ENCODE data around the gene UBAP2. TPM values are rescaled to one million over a fixed set of nuclear protein-coding genes. Genes with fewer than 3 reads are reported as not detected.

Gene UBAP2
- total and polyA plus RNA-seq, 2 of the 4 experiments (the other 2 are of a cell fraction): 12.9 to 25.5 TPM

DNA sequence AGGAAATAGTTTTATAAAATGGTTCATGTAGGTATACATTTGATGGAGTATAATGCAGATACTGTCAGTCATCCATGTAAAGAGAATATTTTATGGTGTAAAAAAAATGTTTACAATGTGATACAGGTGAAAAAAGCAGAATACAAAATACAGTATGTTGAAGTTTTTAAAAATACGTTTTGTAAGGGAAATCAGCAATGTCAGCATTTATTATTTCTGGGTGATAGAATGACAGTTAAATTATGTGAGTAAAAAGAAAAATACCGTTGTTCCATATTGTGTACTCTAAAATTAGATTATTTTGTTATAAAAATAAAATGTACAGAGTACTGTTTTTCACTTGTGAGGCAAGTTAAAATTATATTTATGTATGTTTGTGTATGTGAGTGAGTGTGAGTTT lies 162.7 kb downstream of the UBAP2 start:
- H2AK5ac ChIP-seq (ENCODE audit: low read depth, low read length): no peak overlapping the region
- no peaks in the 10 kb centered on the region for H3K27me3 ChIP-seq (ENCODE audit: control insufficient read depth, insufficient read depth, low read length)
- in situ Hi-C loops (cut with MboI; ENCODE audit: low sequenced_read_pairs) (no loop called here), dilution Hi-C loops (cut with HindIII; ENCODE audit: low sequenced_read_pairs, unreplicated experiment) (no loop called here), intact Hi-C loops (cut with micrococcal nuclease) (no loop called here)
- peaks cover 4% of the 10 kb centered on the region for H3K36me3 ChIP-seq (ENCODE audit: control insufficient read depth, insufficient read depth, low read length)
- H2AK9ac ChIP-seq (replicated peaks; ENCODE audit: low read depth, low read length, poor library complexity): no peak overlapping the region
- no peak overlapping the region for H3K4me2 ChIP-seq (ENCODE audit: low read depth, low read length)
- H3K9me3 ChIP-seq (ENCODE audit: control insufficient read depth, insufficient read depth, low read length): no peaks in the 10 kb centered on the region
- no peak overlapping the region for H2BK5ac ChIP-seq (ENCODE audit: low read depth, low read length, poor library complexity, severe bottlenecking)
- H4K20me1 ChIP-seq (ENCODE audit: insufficient read depth, low read length): peaks cover 76% of the 10 kb centered on the region
- DNase-seq: no peak
- CTCF ChIA-PET: no interaction called here
- POLR2A ChIA-PET (ENCODE audit: unreplicated experiment): no interaction called here
- TF ChIP-seq MAFK (IDR thresholded peaks at IDR 0.05; ENCODE audit: low read depth, low read length): peak; percentile 98
- no peak for TF ChIP-seq RCOR1 (IDR thresholded peaks at IDR 0.05; ENCODE audit: insufficient replicate concordance, low read length)
- TF ChIP-seq MXI1 (IDR thresholded peaks at IDR 0.05; ENCODE audit: borderline replicate concordance, low read depth, low read length): no peak
- no peak overlapping the region for H3K14ac ChIP-seq (replicated peaks; ENCODE audit: low read depth, low read length)
- H2BK20ac ChIP-seq (ENCODE audit: low read depth, low read length): no peak overlapping the region
- H2BK120ac ChIP-seq (ENCODE audit: low read depth, low read length): no peak overlapping the region
- no peak overlapping the region for H4K5ac ChIP-seq (ENCODE audit: low read depth, low read length)
- no peak overlapping the region for H2BK15ac ChIP-seq (ENCODE audit: low read depth, low read length)
- BruUV-seq (replicated peaks): no TSS peak
- H3K4me1 ChIP-seq (ENCODE audit: control insufficient read depth, insufficient read depth, low read length): peaks cover 5% of the 10 kb centered on the region
- WGBS, 2 experiments (ENCODE audit: extremely low coverage in 2 of 2, insufficient read length in 1 of 2): no CpG with 5 or more reads among the region's 2 CpGs
- H3K4me3 ChIP-seq (ENCODE audit: insufficient read depth, low read depth, low read length): no peak overlapping the region
- no peak overlapping the region for H4K8ac ChIP-seq (ENCODE audit: low read depth in 2 of 2, low read length in 2 of 2)
- H4K91ac ChIP-seq (ENCODE audit: insufficient read depth, low read depth, low read length): no peak overlapping the region
- no peak overlapping the region for H3K9ac ChIP-seq (ENCODE audit: low read depth, low read length)
- no peak overlapping the region for H3K56ac ChIP-seq (ENCODE audit: extremely low read depth, insufficient read depth, low read length)
- H2AFZ ChIP-seq (replicated peaks; ENCODE audit: low read length, poor library complexity): no peak overlapping the region
- peaks cover 2% of the 10 kb centered on the region; the same call in 1 of the 2 replicates for H3K9me1 ChIP-seq (ENCODE audit: insufficient read depth, low read length)
- no peak overlapping the region for H3K4ac ChIP-seq (ENCODE audit: low read depth, low read length)
- H3K79me1 ChIP-seq (ENCODE audit: low read depth in 1 of 2, low read length in 2 of 2): peaks cover 9 to 70% of the 10 kb centered on the region in 2 experiments; a peak in 3 of 4 replicates
- no peak for ATAC-seq (ENCODE audit: low read depth)
- no peak overlapping the region for H3K18ac ChIP-seq (ENCODE audit: low read depth, low read length)
- no peak overlapping the region for H3K27ac ChIP-seq (ENCODE audit: insufficient read depth, low read length)
- no peak overlapping the region for H3K23ac ChIP-seq (ENCODE audit: low read depth, low read length)
